CD1c-positive myeloid dendritic cell (primary cell): Measurements from ENCODE around the gene NFAM1.

Experiments used
- DNase-seq: peaks from one replicate; pipeline ENCODE4 v3.0.0-alpha.2; 2016; ENCODE audit errors: extremely low spot score

NFAM1 gene

DNA sequence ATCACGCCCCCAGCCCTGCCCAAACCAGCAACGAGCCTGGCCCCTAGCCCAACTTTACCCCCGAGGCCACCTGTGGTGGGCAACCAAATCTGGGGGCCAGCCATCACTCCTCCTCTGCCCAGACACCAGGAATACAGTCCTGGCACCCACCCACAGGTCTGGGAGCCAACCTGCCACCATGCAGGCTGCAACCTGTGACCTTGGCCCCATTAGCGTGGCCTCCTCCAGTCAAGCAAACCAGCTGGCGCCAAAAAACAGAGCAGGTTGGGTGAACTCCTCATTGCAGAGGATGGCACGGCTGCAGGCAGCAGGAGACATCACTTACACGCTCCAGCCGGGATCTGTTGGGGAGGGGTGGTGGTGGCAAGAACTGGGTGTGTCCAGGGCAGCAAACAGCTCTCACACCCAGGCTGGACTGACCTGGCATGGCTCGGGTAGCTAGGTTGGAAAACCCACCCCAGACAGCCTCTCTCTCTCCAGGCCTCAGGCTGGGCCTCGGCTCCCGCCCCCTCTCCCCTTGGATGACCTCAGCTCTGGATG is 96.3 kb downstream of the NFAM1 start:
- no peak for DNase-seq

DNA sequence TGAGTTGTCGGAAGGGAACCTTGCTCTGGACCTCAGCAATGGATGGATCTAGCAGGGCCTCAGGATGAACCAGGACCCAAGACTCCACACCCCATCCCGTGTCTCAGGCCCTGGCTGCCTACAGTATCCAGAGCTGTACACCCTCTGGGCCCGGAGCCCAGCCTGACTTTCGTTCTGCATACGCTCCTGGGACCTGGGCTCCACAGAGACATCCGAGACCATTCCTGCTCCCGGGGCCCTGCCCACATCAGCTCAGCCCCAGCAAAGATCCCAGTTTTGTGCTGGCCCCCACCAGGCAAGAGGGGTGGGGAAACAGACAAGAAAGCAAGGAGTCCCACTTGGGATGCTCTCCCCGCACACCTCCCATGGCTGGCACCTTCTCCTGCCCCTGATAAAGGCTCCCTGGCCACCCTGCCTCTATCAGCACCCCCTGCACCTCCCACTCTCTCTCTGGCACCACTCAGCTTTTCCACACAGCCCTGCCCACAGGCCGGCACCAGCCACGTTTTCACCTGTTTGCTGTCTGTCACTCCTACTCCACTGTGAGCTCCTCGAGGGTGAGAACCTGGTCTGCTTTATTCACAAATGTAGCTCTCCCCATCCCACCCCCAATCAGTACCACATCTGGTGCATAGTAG is 97.2 kb downstream of the NFAM1 start:
- no peak for DNase-seq

DNA sequence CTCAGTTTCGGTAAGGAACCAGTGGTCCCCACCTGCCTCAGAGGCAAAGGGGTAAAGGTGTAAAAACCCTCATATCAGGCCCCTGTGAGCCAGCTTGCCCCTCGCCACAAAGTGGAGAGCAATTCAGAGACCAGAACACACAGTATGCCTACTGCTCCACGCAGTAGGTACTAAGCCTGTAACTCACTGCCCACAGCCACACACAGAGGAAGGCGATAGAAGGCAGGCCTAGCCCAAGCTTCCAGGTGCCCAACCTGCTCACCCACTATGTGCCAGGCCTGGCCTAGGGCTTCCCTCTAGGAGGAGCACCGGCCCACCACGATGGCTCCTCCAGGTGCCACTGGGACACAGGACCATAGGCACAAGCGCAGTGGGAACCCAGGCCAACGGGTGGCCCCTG is 98.7 kb downstream of the NFAM1 start:
- no peak for DNase-seq

DNA sequence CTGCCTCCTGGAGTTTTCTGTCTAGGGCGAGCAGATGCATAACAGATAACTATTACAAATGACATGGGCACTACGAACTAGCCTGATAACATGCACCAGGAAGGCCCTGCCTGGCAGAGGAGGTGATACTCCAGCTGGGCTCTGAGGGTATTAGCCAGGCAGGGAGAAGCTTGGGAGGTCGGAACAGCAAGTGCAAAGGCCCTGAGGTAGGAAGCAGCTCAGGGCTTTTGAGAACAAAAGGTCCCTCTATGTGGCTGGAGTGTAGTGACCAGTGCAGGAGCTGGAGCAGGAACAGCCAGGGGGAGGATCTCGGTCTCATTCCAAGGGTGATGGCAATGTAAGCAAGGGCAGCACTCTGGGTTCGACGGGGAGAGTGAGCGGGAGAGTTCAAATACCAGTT is 100.1 kb downstream of the NFAM1 start:
- no peak for DNase-seq

DNA sequence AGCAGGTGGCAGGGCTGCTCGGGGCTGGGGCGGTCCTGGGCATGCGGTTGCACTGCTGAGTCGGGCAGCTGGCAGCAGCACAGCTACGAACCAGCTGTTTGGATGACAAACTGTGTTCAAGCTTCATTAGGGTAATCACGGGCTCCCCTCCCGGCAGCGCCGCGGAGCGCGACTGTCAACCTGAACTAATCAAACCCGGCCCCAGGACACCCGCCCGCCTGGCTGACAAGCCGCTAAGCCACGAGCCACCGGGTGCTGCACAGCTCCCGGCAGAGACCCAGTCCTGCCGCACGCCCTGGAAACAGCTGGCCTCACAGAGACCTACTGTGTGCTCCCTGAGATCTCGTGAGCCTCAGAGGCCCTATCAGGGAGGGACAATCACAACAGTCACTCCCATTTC is 101.2 kb downstream of the NFAM1 start:
- no peak for DNase-seq
